ENCODE results near the gene NPL.

Gene NPL

DNA sequence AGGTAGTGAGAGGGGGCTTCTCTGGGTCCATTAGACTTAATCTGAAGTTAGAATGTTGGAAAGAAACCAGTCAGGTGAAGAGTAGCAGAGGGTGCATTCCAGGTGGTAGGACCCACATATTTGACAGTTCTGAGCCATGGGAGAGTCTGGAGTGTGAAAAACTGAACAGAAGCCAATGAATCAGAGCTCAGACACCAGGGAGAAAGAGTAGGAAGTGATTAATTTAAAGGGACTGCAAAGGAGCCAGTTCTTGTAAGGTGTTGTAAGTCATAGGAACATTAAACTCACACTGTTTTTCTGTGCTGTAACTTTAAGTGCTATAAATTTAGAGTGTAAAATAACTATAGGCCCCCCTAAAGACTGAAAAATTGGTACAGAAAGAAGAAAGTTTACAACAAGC is 43.7 kb downstream of the NPL start:
- H2AFZ ChIP-seq (ENCODE audit: low read depth, low read length, severe bottlenecking) = no peak overlapping the region
- H3F3A ChIP-seq (ENCODE audit: insufficient read depth) = 0 out of 2 replicates have a peak, but pooled peaks cover 4% of the 10 kb centered on the region
- TF ChIP-seq, protein P1, sequence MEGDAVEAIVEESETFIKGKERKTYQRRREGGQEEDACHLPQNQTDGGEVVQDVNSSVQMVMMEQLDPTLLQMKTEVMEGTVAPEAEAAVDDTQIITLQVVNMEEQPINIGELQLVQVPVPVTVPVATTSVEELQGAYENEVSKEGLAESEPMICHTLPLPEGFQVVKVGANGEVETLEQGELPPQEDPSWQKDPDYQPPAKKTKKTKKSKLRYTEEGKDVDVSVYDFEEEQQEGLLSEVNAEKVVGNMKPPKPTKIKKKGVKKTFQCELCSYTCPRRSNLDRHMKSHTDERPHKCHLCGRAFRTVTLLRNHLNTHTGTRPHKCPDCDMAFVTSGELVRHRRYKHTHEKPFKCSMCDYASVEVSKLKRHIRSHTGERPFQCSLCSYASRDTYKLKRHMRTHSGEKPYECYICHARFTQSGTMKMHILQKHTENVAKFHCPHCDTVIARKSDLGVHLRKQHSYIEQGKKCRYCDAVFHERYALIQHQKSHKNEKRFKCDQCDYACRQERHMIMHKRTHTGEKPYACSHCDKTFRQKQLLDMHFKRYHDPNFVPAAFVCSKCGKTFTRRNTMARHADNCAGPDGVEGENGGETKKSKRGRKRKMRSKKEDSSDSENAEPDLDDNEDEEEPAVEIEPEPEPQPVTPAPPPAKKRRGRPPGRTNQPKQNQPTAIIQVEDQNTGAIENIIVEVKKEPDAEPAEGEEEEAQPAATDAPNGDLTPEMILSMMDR (IDR thresholded peaks at IDR 0.05; ENCODE audit: insufficient read depth, low read length, poor library complexity, severe bottlenecking) = no peak
- no peak for TF ChIP-seq EZH2phosphoT487 (conservative IDR thresholded peaks at IDR 0.05; ENCODE audit: low read length)

GRCh38 chr1:182834326-182834725 is 44.8 kb downstream of the NPL start:
- H2AFZ ChIP-seq (ENCODE audit: low read depth, low read length, severe bottlenecking) = no peak overlapping the region
- no peaks in the 10 kb centered on the region for H3K27me3 ChIP-seq (ENCODE audit: low read length)
- no peak for TF ChIP-seq EZH2phosphoT487 (conservative IDR thresholded peaks at IDR 0.05; ENCODE audit: low read length)
- TF ChIP-seq, protein P1 (IDR thresholded peaks at IDR 0.05; ENCODE audit: insufficient read depth, low read length, poor library complexity, severe bottlenecking) = no peak

More for the DNA sequence above, 43.7 kb downstream of the NPL start:
- H3K4me3 ChIP-seq (ENCODE audit: insufficient read depth, low read length, poor library complexity, severe bottlenecking) = no peak overlapping the region
- no peaks in the 10 kb centered on the region for H3K27me3 ChIP-seq (ENCODE audit: low read length)
- no peaks in the 10 kb centered on the region for H3K79me2 ChIP-seq (ENCODE audit: insufficient read depth, low read length)
- no peak overlapping the region for H3K27ac ChIP-seq (ENCODE audit: low read depth, low read length)
- no peaks in the 10 kb centered on the region for H3K9me3 ChIP-seq (ENCODE audit: insufficient read depth, low read length)
- no peak overlapping the region for H3K4me2 ChIP-seq (ENCODE audit: low read depth, low read length, poor library complexity, severe bottlenecking)
- H3K36me3 ChIP-seq (ENCODE audit: low read length) = no peaks in the 10 kb centered on the region
- H3K9me2 ChIP-seq (replicated peaks; ENCODE audit: insufficient read depth, low read length) = no peaks in the 10 kb centered on the region
- H3K9ac ChIP-seq (ENCODE audit: low read length) = no peak overlapping the region
- H4K20me1 ChIP-seq (ENCODE audit: low read depth, low read length) = no peaks in the 10 kb centered on the region

GRCh38 chr1:182835806-182836205 is 46.2 kb downstream of the NPL start:
- no peak overlapping the region for H3K4me2 ChIP-seq (ENCODE audit: low read depth, low read length, poor library complexity, severe bottlenecking)
- H3K79me2 ChIP-seq (ENCODE audit: insufficient read depth, low read length) = peaks cover 14% of the 10 kb centered on the region
- TF ChIP-seq, protein P1 (IDR thresholded peaks at IDR 0.05; ENCODE audit: insufficient read depth, low read length, poor library complexity, severe bottlenecking) = no peak
- no peak for TF ChIP-seq EZH2phosphoT487 (conservative IDR thresholded peaks at IDR 0.05; ENCODE audit: low read length)
- H3K9me2 ChIP-seq (replicated peaks; ENCODE audit: insufficient read depth, low read length) = no peaks in the 10 kb centered on the region
- H3K36me3 ChIP-seq (ENCODE audit: low read length) = peaks cover 3% of the 10 kb centered on the region; the same call in 1 of the 2 replicates
- no peak overlapping the region for H3K27ac ChIP-seq (ENCODE audit: low read depth, low read length)
- no peaks in the 10 kb centered on the region for H3K27me3 ChIP-seq (ENCODE audit: low read length)
- H2AFZ ChIP-seq (ENCODE audit: low read depth, low read length, severe bottlenecking) = no peak overlapping the region
- H3F3A ChIP-seq (ENCODE audit: insufficient read depth) = peaks cover 9% of the 10 kb centered on the region; the same call in 1 of the 2 replicates
- no peak overlapping the region for H3K9ac ChIP-seq (ENCODE audit: low read length)
- no peak overlapping the region for H3K4me3 ChIP-seq (ENCODE audit: insufficient read depth, low read length, poor library complexity, severe bottlenecking)
- peaks cover 4% of the 10 kb centered on the region; the same call in 1 of the 2 replicates for H4K20me1 ChIP-seq (ENCODE audit: low read depth, low read length)
- no peaks in the 10 kb centered on the region for H3K9me3 ChIP-seq (ENCODE audit: insufficient read depth, low read length)

More at GRCh38 chr1:182834326-182834725, 44.8 kb downstream of the NPL start:
- Histone ChIP-seq H3K9me3 (ENCODE audit: insufficient read depth, low read length) (no peaks in the 10 kb centered on the region), H3K79me2 (ENCODE audit: insufficient read depth, low read length) (no peaks in the 10 kb centered on the region), H4K20me1 (ENCODE audit: low read depth, low read length) (no peaks in the 10 kb centered on the region), H3K9ac (ENCODE audit: low read length) (no peak overlapping the region), H3K4me2 (ENCODE audit: low read depth, low read length, poor library complexity, severe bottlenecking) (no peak overlapping the region), H3K27ac (ENCODE audit: low read depth, low read length) (no peak overlapping the region), H3K4me3 (ENCODE audit: insufficient read depth, low read length, poor library complexity, severe bottlenecking) (no peak overlapping the region), H3K36me3 (ENCODE audit: low read length) (no peaks in the 10 kb centered on the region), H3F3A (ENCODE audit: insufficient read depth) (0 out of 2 replicates have a peak, but pooled peaks cover 4% of the 10 kb centered on the region), H3K9me2 (replicated peaks; ENCODE audit: insufficient read depth, low read length) (no peaks in the 10 kb centered on the region)

Data from SU-DHL-6 (cell line).